A673 (cell line): ENCODE measurements around the gene AP1S2. TPM values are rescaled to one million over a fixed set of nuclear protein-coding genes. Genes with fewer than 3 reads are reported as not detected.
A peak's percentile ranks its signal among the peaks of the same experiment; 100 is the strongest.

Source experiments
- BruUV-seq: library from RNA; stranded (reverse); fragments of 400-500 nt; replicated peaks from 2 replicates; lab custom pipeline; 2021; lab: Mats Ljungman, UMichigan
- CTCF ChIA-PET: fragments of 300-600 bp; sonication (Branson Sonifier 250); formaldehyde crosslinking; loops from one replicate; lab custom pipeline; 2022; ENCODE audit warnings: antibody characterized with exemption; lab: Charles Lee
- POLR2A ChIA-PET: fragments of 300-600 bp; sonication (Branson Sonifier 250); formaldehyde crosslinking; loops from one replicate; lab custom pipeline; 2022; ENCODE audit warnings: antibody characterized with exemption; ENCODE audit not compliant: low non-redundant PET; lab: Charles Lee
- DNase-seq: peaks from one replicate; pipeline ENCODE4 v3.0.0-alpha.2; 2015; ENCODE audit warnings: low spot score
- H3K27ac ChIP-seq: fragments of 200-600 bp; sonication (generic); 2 replicates; pipeline ENCODE4 v1.5.1; 2016; ENCODE audit warnings: mixed run types, low read depth, mild to moderate bottlenecking, mixed read lengths, antibody characterized with exemption, low read length; ENCODE audit not compliant: poor library complexity, severe bottlenecking
- H3K27me3 ChIP-seq: fragments of 200-600 bp; sonication (generic); replicated peaks from 2 replicates; pipeline ENCODE4 v1.6.1; 2017; ENCODE audit warnings: mixed run types, low read depth, mild to moderate bottlenecking, mixed read lengths, antibody characterized with exemption, low read length; ENCODE audit not compliant: insufficient read depth, poor library complexity
- H3K36me3 ChIP-seq: fragments of 200-600 bp; sonication (generic); 2 replicates; pipeline ENCODE4 v1.6.1; 2016; ENCODE audit warnings: mixed run types, mild to moderate bottlenecking, mixed read lengths, antibody characterized with exemption, low read length; ENCODE audit not compliant: insufficient read depth, poor library complexity, severe bottlenecking
- H3K4me1 ChIP-seq: fragments of 200-600 bp; sonication (generic); 2 replicates; pipeline ENCODE4 v1.6.1; 2017; ENCODE audit warnings: mixed run types, mild to moderate bottlenecking, mixed read lengths, antibody characterized with exemption, low read length; ENCODE audit not compliant: insufficient read depth, poor library complexity, severe bottlenecking
- H3K4me3 ChIP-seq: fragments of 200-600 bp; sonication (generic); 2 replicates; pipeline ENCODE4 v1.5.1; 2016; ENCODE audit warnings: low read depth, mixed run types, mild to moderate bottlenecking, mixed read lengths, low read length; ENCODE audit not compliant: poor library complexity, severe bottlenecking
- H3K9me3 ChIP-seq: fragments of 200-600 bp; sonication (generic); 2 replicates; pipeline ENCODE4 v1.6.1; 2016; ENCODE audit warnings: mixed run types, low read depth, mild to moderate bottlenecking, mixed read lengths, antibody characterized with exemption, low read length; ENCODE audit not compliant: poor library complexity, severe bottlenecking
- EZH2 ChIP-seq: fragments of 200-600 bp; sonication (generic); IDR thresholded peaks from 2 replicates; pipeline ENCODE4 v1.6.1; 2017; ENCODE audit warnings: borderline replicate concordance, low read depth, mild to moderate bottlenecking, mixed read lengths, antibody characterized with exemption, low read length; ENCODE audit not compliant: poor library complexity, severe bottlenecking
- intact Hi-C: fragments of 100-400 bp; cut with micrococcal nuclease; formaldehyde crosslinking; loops from one replicate; pipeline ENCODE4 v1.10.0; 2022; ENCODE audit not compliant: unreplicated experiment
- total RNA-seq: library from RNA; stranded (reverse); gene quantifications from 2 replicates; pipeline ENCODE4 v1.2.3, GENCODE V29; 2021
- TF ChIP-seq, protein P1 (sequence below): fragments of 300-800, 200-600 bp; sonication (generic); conservative IDR thresholded peaks from 2 replicates; pipeline ENCODE4 v1.5.1; 2017; ENCODE audit warnings: low read depth, mild to moderate bottlenecking, antibody characterized with exemption, low read length, moderate library complexity, mixed read lengths

The AP1S2 gene
- total RNA-seq, 1 experiment from 2014 or later, result 59.3 TPM

DNA sequence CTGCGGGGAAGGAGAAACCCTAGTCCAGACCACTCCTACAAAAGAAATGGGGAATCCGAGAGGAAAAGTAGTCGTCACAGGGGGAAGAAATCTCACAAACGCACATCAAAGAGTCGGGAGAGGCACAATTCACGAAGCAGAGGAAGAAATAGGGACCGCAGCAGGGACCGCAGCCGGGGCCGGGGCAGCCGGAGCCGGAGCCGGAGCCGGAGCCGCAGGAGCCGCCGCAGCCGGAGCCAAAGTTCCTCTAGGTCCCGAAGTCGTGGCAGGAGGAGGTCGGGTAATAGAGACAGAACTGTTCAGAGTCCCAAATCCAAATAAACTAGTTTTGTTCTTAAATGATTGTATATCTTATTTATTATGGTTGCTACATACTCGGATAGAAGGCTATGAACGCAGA lies 31.7 kb downstream of the AP1S2 start:
- Histone ChIP-seq H3K27me3 (no peaks in the 10 kb centered on the region), H3K4me1 (no peaks in the 10 kb centered on the region), H3K4me3 (no peak overlapping the region), H3K27ac (no peak overlapping the region), H3K36me3 (peaks cover 28% of the 10 kb centered on the region), H3K9me3 (no peaks in the 10 kb centered on the region)
- TF ChIP-seq EZH2, result no peak
- TF ChIP-seq, protein P1, sequence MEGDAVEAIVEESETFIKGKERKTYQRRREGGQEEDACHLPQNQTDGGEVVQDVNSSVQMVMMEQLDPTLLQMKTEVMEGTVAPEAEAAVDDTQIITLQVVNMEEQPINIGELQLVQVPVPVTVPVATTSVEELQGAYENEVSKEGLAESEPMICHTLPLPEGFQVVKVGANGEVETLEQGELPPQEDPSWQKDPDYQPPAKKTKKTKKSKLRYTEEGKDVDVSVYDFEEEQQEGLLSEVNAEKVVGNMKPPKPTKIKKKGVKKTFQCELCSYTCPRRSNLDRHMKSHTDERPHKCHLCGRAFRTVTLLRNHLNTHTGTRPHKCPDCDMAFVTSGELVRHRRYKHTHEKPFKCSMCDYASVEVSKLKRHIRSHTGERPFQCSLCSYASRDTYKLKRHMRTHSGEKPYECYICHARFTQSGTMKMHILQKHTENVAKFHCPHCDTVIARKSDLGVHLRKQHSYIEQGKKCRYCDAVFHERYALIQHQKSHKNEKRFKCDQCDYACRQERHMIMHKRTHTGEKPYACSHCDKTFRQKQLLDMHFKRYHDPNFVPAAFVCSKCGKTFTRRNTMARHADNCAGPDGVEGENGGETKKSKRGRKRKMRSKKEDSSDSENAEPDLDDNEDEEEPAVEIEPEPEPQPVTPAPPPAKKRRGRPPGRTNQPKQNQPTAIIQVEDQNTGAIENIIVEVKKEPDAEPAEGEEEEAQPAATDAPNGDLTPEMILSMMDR, result no peak
- intact Hi-C loops, result no loop called here
- TSS peak; percentile 85 for BruUV-seq
- ChIA-PET POLR2A (no interaction called here), CTCF (no interaction called here)
- no peak for DNase-seq

DNA sequence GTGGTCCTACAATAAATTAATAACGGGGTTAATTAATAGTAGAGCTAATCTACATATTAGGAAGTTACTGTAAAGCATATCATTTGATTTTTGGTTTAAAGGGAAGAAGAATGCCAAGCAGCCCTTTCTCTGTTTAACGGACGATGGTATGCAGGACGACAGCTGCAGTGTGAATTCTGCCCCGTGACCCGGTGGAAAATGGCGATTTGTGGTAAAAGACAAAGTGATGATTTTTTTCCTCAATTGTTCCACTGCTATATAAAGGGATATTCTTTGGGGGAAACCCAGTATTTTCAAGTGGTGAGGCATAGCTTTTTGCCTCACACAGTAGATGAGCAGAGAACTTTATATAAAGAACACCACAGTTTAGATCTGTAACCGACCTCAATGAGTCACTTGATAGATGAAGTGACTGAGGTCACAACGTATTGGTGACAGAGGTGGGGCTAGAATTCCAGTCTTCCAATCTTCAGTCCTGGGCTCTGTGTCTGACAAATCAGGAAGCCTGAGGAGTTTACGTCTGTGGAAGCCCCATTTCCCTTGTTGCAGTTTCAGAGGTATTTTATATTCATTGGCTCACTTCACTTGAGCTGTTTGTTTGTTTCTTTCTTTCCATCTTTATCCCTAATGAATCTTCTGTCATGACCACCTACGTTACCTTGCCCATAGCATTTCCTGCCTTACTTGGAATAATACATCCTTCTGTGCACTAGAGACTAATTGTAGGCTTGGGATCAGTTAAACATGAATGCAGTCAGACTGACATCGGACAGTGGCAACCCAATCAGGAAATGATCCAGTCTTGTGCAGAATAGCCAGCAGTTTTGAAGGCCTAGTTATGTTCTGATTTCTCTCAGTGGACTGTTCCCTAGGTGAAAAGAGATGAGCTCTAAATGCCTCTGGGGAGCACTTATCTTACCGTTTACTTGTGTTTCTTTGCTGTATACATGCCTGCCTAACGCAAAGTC lies 34.2 kb downstream of the AP1S2 start:
- TF ChIP-seq, protein P1, result no peak
- TF ChIP-seq EZH2, result no peak
- BruUV-seq, result no TSS peak
- no peak overlapping the region for H3K27ac ChIP-seq
- H3K4me3 ChIP-seq, result no peak overlapping the region
- intact Hi-C loops, result no loop called here
- POLR2A ChIA-PET, result no interaction called here
- H3K4me1 ChIP-seq, result peaks cover 7% of the 10 kb centered on the region
- no peaks in the 10 kb centered on the region for H3K27me3 ChIP-seq
- H3K9me3 ChIP-seq, result no peaks in the 10 kb centered on the region
- H3K36me3 ChIP-seq, result peaks cover 35% of the 10 kb centered on the region
- no peak for DNase-seq
- CTCF ChIA-PET, result no interaction called here

DNA sequence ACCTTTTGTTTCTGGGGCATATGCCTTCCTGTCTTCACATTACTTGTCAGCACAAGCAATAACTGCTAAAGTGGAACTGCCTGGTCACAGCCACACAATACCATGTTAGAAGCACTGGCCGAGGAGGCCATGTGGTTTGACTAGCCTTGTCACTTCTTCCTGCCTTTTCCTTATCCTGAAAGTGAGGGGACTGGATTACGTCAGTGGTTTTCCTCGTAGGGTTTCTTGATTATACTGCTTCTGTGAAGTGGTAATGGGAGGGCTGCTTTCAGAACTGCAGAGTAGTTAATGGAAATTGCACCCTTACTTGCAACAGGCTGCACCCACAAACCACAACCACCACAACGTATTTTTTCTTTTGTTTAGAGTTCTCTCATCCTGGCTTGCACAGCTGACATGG lies 37.7 kb downstream of the AP1S2 start:
- intact Hi-C loops, result loop anchor here (2.0 kb wide), 1 partner anchor 56 kb away; no protein-coding TSS in a partner anchor
- no TSS peak for BruUV-seq
- no peaks in the 10 kb centered on the region for H3K27me3 ChIP-seq
- no peak overlapping the region for H3K4me3 ChIP-seq
- H3K9me3 ChIP-seq, result no peaks in the 10 kb centered on the region
- TF ChIP-seq, protein P1, result no peak
- no peak for TF ChIP-seq EZH2
- H3K4me1 ChIP-seq, result peaks cover 7% of the 10 kb centered on the region
- H3K36me3 ChIP-seq, result peaks cover 27% of the 10 kb centered on the region
- ChIA-PET POLR2A (no interaction called here), CTCF (interaction anchor here (1.3 kb wide), 1 partner anchor 305 kb away, joined by 3 read pairs; no protein-coding TSS in a partner anchor)
- DNase-seq, result no peak
- H3K27ac ChIP-seq, result no peak overlapping the region
